ENCODE measurements around the gene PGAP3. TPM values are rescaled to one million over a fixed set of nuclear protein-coding genes. Genes with fewer than 3 reads are reported as not detected.
"Not testable (repeated sequence)": the region's sequence is repeated elsewhere in the genome, so short reads cannot be mapped to it uniquely, and the experiment has no call there.

PGAP3 gene
- polyA plus RNA-seq, 1 experiment: 20.3 TPM

DNA sequence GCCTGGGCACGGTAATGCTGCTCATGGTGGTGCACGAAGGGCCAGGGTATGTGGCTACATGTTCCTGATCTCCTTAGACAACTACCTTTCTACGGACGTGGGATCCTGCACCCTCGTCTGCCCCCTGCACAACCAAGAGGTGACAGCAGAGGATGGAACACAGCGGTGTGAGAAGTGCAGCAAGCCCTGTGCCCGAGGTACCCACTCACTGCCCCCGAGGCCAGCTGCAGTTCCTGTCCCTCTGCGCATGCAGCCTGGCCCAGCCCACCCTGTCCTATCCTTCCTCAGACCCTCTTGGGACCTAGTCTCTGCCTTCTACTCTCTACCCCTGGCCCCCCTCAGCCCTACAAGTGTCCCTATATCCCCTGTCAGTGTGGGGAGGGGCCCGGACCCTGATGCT lies 24.0 kb upstream of the PGAP3 start:
- POLR2A ChIA-PET: no interaction called here
- Histone ChIP-seq H3K4me3 (ENCODE audit: low read depth, low read length) (no peak overlapping the region), H3K27me3 (ENCODE audit: control insufficient read depth, insufficient read depth, low read length) (no peaks in the 10 kb centered on the region), H3K36me3 (ENCODE audit: control insufficient read depth, insufficient read depth, low read length) (peaks cover 48% of the 10 kb centered on the region)
- DNase-seq (ENCODE audit: low read depth): no peak
- TF ChIP-seq, protein P1, sequence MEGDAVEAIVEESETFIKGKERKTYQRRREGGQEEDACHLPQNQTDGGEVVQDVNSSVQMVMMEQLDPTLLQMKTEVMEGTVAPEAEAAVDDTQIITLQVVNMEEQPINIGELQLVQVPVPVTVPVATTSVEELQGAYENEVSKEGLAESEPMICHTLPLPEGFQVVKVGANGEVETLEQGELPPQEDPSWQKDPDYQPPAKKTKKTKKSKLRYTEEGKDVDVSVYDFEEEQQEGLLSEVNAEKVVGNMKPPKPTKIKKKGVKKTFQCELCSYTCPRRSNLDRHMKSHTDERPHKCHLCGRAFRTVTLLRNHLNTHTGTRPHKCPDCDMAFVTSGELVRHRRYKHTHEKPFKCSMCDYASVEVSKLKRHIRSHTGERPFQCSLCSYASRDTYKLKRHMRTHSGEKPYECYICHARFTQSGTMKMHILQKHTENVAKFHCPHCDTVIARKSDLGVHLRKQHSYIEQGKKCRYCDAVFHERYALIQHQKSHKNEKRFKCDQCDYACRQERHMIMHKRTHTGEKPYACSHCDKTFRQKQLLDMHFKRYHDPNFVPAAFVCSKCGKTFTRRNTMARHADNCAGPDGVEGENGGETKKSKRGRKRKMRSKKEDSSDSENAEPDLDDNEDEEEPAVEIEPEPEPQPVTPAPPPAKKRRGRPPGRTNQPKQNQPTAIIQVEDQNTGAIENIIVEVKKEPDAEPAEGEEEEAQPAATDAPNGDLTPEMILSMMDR (IDR thresholded peaks at IDR 0.05; ENCODE audit: insufficient read depth, low read depth, low read length): no peak
- CTCF ChIA-PET: interaction anchor here (1.6 to 2.3 kb wide), 2 partner anchors 18 to 88 kb away, joined by 3 to 7 read pairs; partner anchors contain the start of gene MIEN1

DNA sequence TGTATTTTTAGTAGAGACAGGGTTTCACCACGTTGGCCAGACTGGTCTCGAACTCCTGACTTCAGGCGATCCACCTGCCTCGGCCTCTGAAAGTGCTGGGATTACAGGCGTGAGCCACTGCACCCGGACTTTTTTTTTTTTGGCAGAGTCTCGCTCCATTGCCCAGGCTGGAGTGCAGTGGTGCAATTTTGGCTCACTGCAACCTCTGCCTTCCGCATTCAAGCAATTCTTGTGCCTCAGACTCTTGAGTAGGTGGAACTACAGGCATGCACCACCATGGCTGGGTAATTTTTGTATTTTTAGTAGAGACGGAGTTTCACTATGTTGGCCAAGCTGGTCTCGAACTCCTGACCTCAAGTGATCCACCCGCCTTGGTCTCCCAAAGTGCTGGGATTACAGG lies 23.2 kb upstream of the PGAP3 start:
- not testable (repeated sequence) for H3K4me3 ChIP-seq (ENCODE audit: low read depth, low read length); H3K27me3 ChIP-seq (ENCODE audit: control insufficient read depth, insufficient read depth, low read length); DNase-seq (ENCODE audit: low read depth)
- POLR2A ChIA-PET: interaction anchor here (0.6 kb wide), 1 partner anchor 75 kb away, joined by 3 read pairs; no protein-coding TSS in a partner anchor
- H3K36me3 ChIP-seq (ENCODE audit: control insufficient read depth, insufficient read depth, low read length): peaks cover 44% of the 10 kb centered on the region
- CTCF ChIA-PET: interaction anchor here (0.9 to 2.3 kb wide), 3 partner anchors 7 to 19 kb away, joined by 4 to 7 read pairs (median 5); partner anchors contain the start of genes ERBB2 and MIEN1

GRCh38 chr17:39709998-39710964 lies 22.4 kb upstream of the PGAP3 start:
- TF ChIP-seq, protein P1 (IDR thresholded peaks at IDR 0.05; ENCODE audit: insufficient read depth, low read depth, low read length): no peak
- ChIA-PET POLR2A (no interaction called here), CTCF (interaction anchor here (0.5 to 2.3 kb wide), 4 partner anchors 8 to 62 kb away, joined by 3 to 7 read pairs (median 4); partner anchors contain the start of genes ERBB2 and MIEN1)
- Histone ChIP-seq H3K4me3 (ENCODE audit: low read depth, low read length) (no peak overlapping the region), H3K36me3 (ENCODE audit: control insufficient read depth, insufficient read depth, low read length) (peaks cover 36% of the 10 kb centered on the region), H3K27me3 (ENCODE audit: control insufficient read depth, insufficient read depth, low read length) (no peaks in the 10 kb centered on the region)
- DNase-seq (ENCODE audit: low read depth): no peak

DNA sequence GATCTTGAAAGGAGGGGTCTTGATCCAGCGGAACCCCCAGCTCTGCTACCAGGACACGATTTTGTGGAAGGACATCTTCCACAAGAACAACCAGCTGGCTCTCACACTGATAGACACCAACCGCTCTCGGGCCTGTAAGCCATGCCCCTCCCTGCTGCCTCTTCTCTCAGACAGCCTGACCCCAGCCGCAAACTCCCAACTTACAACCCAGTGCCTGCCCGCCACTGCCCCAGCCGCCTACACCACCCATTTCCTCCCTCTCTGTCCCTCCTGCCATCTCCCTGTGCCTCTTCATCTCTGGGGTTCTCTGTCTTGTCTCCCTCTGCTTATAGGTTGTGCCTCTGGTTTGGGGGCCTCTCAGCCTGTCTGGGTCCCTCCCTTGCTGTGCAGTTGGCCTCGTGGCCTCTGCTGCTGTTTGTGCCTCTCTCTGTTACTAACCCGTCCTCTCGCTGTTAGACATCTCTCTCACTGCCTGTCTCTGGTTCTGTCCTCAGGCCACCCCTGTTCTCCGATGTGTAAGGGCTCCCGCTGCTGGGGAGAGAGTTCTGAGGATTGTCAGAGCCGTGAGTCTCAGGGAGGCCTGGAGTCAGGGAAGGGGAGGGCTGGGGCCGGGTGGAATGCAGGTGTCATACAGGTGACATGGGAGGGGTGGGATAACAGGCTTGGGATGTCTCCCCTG lies 21.6 kb upstream of the PGAP3 start:
- H3K36me3 ChIP-seq (ENCODE audit: control insufficient read depth, insufficient read depth, low read length): peaks cover 34% of the 10 kb centered on the region
- CTCF ChIA-PET: interaction anchor here (1.0 to 1.8 kb wide), 3 partner anchors 10 to 86 kb away, joined by 3 to 8 read pairs (median 5); partner anchors contain the start of genes ERBB2 and MIEN1
- DNase-seq (ENCODE audit: low read depth): no peak
- H3K27me3 ChIP-seq (ENCODE audit: control insufficient read depth, insufficient read depth, low read length): no peaks in the 10 kb centered on the region
- TF ChIP-seq, protein P1 (IDR thresholded peaks at IDR 0.05; ENCODE audit: insufficient read depth, low read depth, low read length): no peak
- H3K4me3 ChIP-seq (ENCODE audit: low read depth, low read length): no peak overlapping the region
- POLR2A ChIA-PET: no interaction called here

DNA sequence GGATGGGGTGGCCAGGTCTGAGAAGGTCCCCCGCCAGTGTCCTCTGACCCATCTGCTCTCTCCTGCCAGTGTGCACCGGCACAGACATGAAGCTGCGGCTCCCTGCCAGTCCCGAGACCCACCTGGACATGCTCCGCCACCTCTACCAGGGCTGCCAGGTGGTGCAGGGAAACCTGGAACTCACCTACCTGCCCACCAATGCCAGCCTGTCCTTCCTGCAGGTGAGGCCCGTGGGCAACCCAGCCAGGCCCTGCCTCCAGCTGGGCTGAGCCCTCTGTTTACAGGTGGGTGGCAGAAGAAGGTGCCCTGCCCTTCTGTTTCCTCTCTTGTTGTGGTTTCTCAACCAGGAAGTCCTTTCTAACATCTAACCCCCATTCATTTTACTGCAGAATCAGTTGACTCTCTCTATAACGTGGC lies 19.1 kb upstream of the PGAP3 start:
- ChIA-PET POLR2A (no interaction called here), CTCF (interaction anchor here (1.7 kb wide), 1 partner anchor 49 kb away, joined by 5 read pairs; no protein-coding TSS in a partner anchor)
- peaks cover 26% of the 10 kb centered on the region for H3K36me3 ChIP-seq (ENCODE audit: control insufficient read depth, insufficient read depth, low read length)
- H3K4me3 ChIP-seq (ENCODE audit: low read depth, low read length): no peak overlapping the region
- no peak for DNase-seq (ENCODE audit: low read depth)
- H3K27me3 ChIP-seq (ENCODE audit: control insufficient read depth, insufficient read depth, low read length): no peaks in the 10 kb centered on the region
- TF ChIP-seq, protein P1 (IDR thresholded peaks at IDR 0.05; ENCODE audit: insufficient read depth, low read depth, low read length): no peak

All from BJ (cell line).